Measurements from ENCODE around the gene C10orf105. TPM values are rescaled to one million over a fixed set of nuclear protein-coding genes. Genes with fewer than 3 reads are reported as not detected.

The C10orf105 gene
- total RNA-seq, 1 donor from 2014 or later: 0.15 TPM

- no peak overlapping the region for H3K4me3 Mint-ChIP-seq (ENCODE audit: unreplicated experiment)
- peaks cover under 1% of the 10 kb centered on the region for H3K36me3 Mint-ChIP-seq (ENCODE audit: low read depth, unreplicated experiment)
- H3K4me1 Mint-ChIP-seq (ENCODE audit: unreplicated experiment): peaks cover 13% of the 10 kb centered on the region
- no peak for TF ChIP-seq CTCF (IDR thresholded peaks at IDR 0.05; ENCODE audit: unreplicated experiment)
- H3K9me3 Mint-ChIP-seq (ENCODE audit: unreplicated experiment): no peaks in the 10 kb centered on the region
- H3K27me3 Mint-ChIP-seq (ENCODE audit: unreplicated experiment): peaks cover 3% of the 10 kb centered on the region
- peak overlapping the region; percentile 92 for H3K27ac Mint-ChIP-seq (ENCODE audit: unreplicated experiment)
- no peak for DNase-seq (ENCODE audit: low spot score)
Observed at GRCh38 chr10:71693377-71693776, 26.2 kb downstream of the C10orf105 start.

- H3K27me3 Mint-ChIP-seq (ENCODE audit: unreplicated experiment): peaks cover 8% of the 10 kb centered on the region
- no peak overlapping the region for H3K27ac Mint-ChIP-seq (ENCODE audit: unreplicated experiment)
- TF ChIP-seq CTCF (IDR thresholded peaks at IDR 0.05; ENCODE audit: unreplicated experiment): no peak
- peaks cover 13% of the 10 kb centered on the region for H3K4me1 Mint-ChIP-seq (ENCODE audit: unreplicated experiment)
- peaks cover 4% of the 10 kb centered on the region for H3K9me3 Mint-ChIP-seq (ENCODE audit: unreplicated experiment)
- no peak overlapping the region for H3K4me3 Mint-ChIP-seq (ENCODE audit: unreplicated experiment)
- no peak for DNase-seq (ENCODE audit: low spot score)
- peaks cover 4% of the 10 kb centered on the region for H3K36me3 Mint-ChIP-seq (ENCODE audit: low read depth, unreplicated experiment)
Observed at GRCh38 chr10:71692598-71693306, 26.8 kb downstream of the C10orf105 start.

- DNase-seq (ENCODE audit: low spot score): no peak
- no peak overlapping the region for H3K4me3 Mint-ChIP-seq (ENCODE audit: unreplicated experiment)
- peaks cover 17% of the 10 kb centered on the region for H3K4me1 Mint-ChIP-seq (ENCODE audit: unreplicated experiment)
- peaks cover 11% of the 10 kb centered on the region for H3K27me3 Mint-ChIP-seq (ENCODE audit: unreplicated experiment)
- H3K27ac Mint-ChIP-seq (ENCODE audit: unreplicated experiment): no peak overlapping the region
- H3K36me3 Mint-ChIP-seq (ENCODE audit: low read depth, unreplicated experiment): peaks cover 4% of the 10 kb centered on the region
- TF ChIP-seq CTCF (IDR thresholded peaks at IDR 0.05; ENCODE audit: unreplicated experiment): no peak
- peaks cover 4% of the 10 kb centered on the region for H3K9me3 Mint-ChIP-seq (ENCODE audit: unreplicated experiment)
Observed at GRCh38 chr10:71691405-71691804, 28.2 kb downstream of the C10orf105 start.

GRCh38 chr10:71690094-71690720 is 29.4 kb downstream of the C10orf105 start:
- TF ChIP-seq CTCF (IDR thresholded peaks at IDR 0.05; ENCODE audit: unreplicated experiment): no peak
- DNase-seq (ENCODE audit: low spot score): no peak
- H3K27ac Mint-ChIP-seq (ENCODE audit: unreplicated experiment): no peak overlapping the region
- H3K4me1 Mint-ChIP-seq (ENCODE audit: unreplicated experiment): peaks cover 21% of the 10 kb centered on the region
- H3K36me3 Mint-ChIP-seq (ENCODE audit: low read depth, unreplicated experiment): peaks cover 4% of the 10 kb centered on the region
- H3K9me3 Mint-ChIP-seq (ENCODE audit: unreplicated experiment): peaks cover 4% of the 10 kb centered on the region
- H3K4me3 Mint-ChIP-seq (ENCODE audit: unreplicated experiment): no peak overlapping the region
- H3K27me3 Mint-ChIP-seq (ENCODE audit: unreplicated experiment): peaks cover 9% of the 10 kb centered on the region

- no peak for TF ChIP-seq CTCF (IDR thresholded peaks at IDR 0.05; ENCODE audit: unreplicated experiment)
- Mint-ChIP-seq H3K4me3 (ENCODE audit: unreplicated experiment) (peak overlapping the region; percentile 32), H3K36me3 (ENCODE audit: low read depth, unreplicated experiment) (peaks cover 4% of the 10 kb centered on the region), H3K27me3 (ENCODE audit: unreplicated experiment) (peaks cover 7% of the 10 kb centered on the region), H3K4me1 (ENCODE audit: unreplicated experiment) (peaks cover 14% of the 10 kb centered on the region), H3K27ac (ENCODE audit: unreplicated experiment) (peak overlapping the region; percentile 79), H3K9me3 (ENCODE audit: unreplicated experiment) (peaks cover 4% of the 10 kb centered on the region)
- DNase-seq (ENCODE audit: low spot score): no peak
Observed at GRCh38 chr10:71688256-71688655, 31.3 kb downstream of the C10orf105 start.
